GM19023 (cell line): ENCODE results near the gene RAB11FIP5.

Experiments
- ATAC-seq: cut with Tn5 transposase; IDR thresholded peaks from one replicate; pipeline ENCODE4 v1.9.1; 2021; ENCODE audit warnings: mild to moderate bottlenecking, moderate library complexity; ENCODE audit not compliant: unreplicated experiment

RAB11FIP5 gene

GRCh38 chr2:73085691-73086090 lies 27.1 kb downstream of the RAB11FIP5 start:
- peak; percentile 76 for ATAC-seq

- ATAC-seq, result no peak
Measured at GRCh38 chr2:73084971-73085370, 27.8 kb downstream of the RAB11FIP5 start.

- no peak for ATAC-seq
Measured at GRCh38 chr2:73083886-73084800, 28.6 kb downstream of the RAB11FIP5 start.

GRCh38 chr2:73082523-73083410 lies 30.0 kb downstream of the RAB11FIP5 start:
- ATAC-seq, result no peak

GRCh38 chr2:73081181-73081671 lies 31.5 kb downstream of the RAB11FIP5 start:
- no peak for ATAC-seq

- no peak for ATAC-seq
Measured at GRCh38 chr2:73080321-73081131, 32.2 kb downstream of the RAB11FIP5 start.

- ATAC-seq, result no peak
Measured at GRCh38 chr2:73079636-73080035, 33.1 kb downstream of the RAB11FIP5 start.

GRCh38 chr2:73078457-73079411 lies 34.0 kb downstream of the RAB11FIP5 start:
- no peak for ATAC-seq

- ATAC-seq, result no peak
Measured at GRCh38 chr2:73077424-73077795, 35.3 kb downstream of the RAB11FIP5 start.

- ATAC-seq, result no peak
Measured at GRCh38 chr2:73076701-73077423, 35.9 kb downstream of the RAB11FIP5 start.

GRCh38 chr2:73075477-73076373 lies 37.0 kb downstream of the RAB11FIP5 start:
- ATAC-seq, result no peak

GRCh38 chr2:73074110-73075069 lies 38.4 kb downstream of the RAB11FIP5 start:
- no peak for ATAC-seq

- no peak for ATAC-seq
Measured at GRCh38 chr2:73072416-73072815, 40.3 kb downstream of the RAB11FIP5 start.

GRCh38 chr2:73072129-73072395 lies 40.7 kb downstream of the RAB11FIP5 start:
- no peak for ATAC-seq

- peak; percentile 92 for ATAC-seq
Measured at GRCh38 chr2:73071360-73072128, 41.2 kb downstream of the RAB11FIP5 start, which contains the start of gene SFXN5. SFXN5 (minus strand) TSS chr2:73071712; CDS start chr2:73071705, 7 bp downstream.
